Measurements from ENCODE around the gene L3MBTL4.

DNA sequence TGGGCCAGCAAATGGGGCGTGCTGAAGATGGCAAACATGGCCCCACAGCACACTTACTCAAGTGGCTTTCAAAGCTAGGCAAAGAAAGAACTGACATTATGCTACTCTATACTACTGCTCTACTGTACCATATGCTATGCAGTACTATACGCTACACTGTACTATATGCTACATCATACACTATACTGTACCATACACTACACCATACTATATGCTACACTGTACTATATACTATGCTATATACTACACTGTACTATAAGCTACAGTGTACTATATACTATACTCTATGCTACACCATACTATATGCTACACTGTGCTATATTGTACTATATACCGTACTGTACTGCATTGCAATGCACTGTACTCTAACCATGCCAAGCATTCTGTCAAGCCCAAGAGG is 275.7 kb downstream of the L3MBTL4 start:
- TF ChIP-seq POLR2A (IDR thresholded peaks at IDR 0.05; ENCODE audit: low read depth, low read length) (no peak), POLR2AphosphoS5 (IDR thresholded peaks at IDR 0.05; ENCODE audit: low read depth, low read length) (no peak)

Measured in GM12891 (cell line).